ENCODE results near the gene RGPD8.
"Not testable (repeated sequence)": the region's sequence is repeated elsewhere in the genome, so short reads cannot be mapped to it uniquely, and the experiment has no call there.

Gene RGPD8

GRCh38 chr2:112352292-112352691, 81.2 kb downstream of the RGPD8 start:
- not testable (repeated sequence) for H3K27me3 ChIP-seq (ENCODE audit: control insufficient read depth, insufficient read depth, low read length); H3K4me3 ChIP-seq (ENCODE audit: low read depth, low read length); H3K4me1 ChIP-seq (ENCODE audit: control insufficient read depth, insufficient read depth, low read length); H3K36me3 ChIP-seq (ENCODE audit: control insufficient read depth, insufficient read depth, low read length); H3K9me3 ChIP-seq (ENCODE audit: control insufficient read depth, insufficient read depth, low read depth, low read length); H3K9ac ChIP-seq (ENCODE audit: low read length); H3K27ac ChIP-seq (ENCODE audit: low read depth, low read length)

GRCh38 chr2:112345030-112346027, 88.1 kb downstream of the RGPD8 start:
- Histone ChIP-seq H3K4me3 (ENCODE audit: low read depth, low read length) (no peak overlapping the region), H3K9me3 (ENCODE audit: control insufficient read depth, insufficient read depth, low read depth, low read length) (peaks cover 4% of the 10 kb centered on the region; the same call in 1 of the 2 replicates)

DNA sequence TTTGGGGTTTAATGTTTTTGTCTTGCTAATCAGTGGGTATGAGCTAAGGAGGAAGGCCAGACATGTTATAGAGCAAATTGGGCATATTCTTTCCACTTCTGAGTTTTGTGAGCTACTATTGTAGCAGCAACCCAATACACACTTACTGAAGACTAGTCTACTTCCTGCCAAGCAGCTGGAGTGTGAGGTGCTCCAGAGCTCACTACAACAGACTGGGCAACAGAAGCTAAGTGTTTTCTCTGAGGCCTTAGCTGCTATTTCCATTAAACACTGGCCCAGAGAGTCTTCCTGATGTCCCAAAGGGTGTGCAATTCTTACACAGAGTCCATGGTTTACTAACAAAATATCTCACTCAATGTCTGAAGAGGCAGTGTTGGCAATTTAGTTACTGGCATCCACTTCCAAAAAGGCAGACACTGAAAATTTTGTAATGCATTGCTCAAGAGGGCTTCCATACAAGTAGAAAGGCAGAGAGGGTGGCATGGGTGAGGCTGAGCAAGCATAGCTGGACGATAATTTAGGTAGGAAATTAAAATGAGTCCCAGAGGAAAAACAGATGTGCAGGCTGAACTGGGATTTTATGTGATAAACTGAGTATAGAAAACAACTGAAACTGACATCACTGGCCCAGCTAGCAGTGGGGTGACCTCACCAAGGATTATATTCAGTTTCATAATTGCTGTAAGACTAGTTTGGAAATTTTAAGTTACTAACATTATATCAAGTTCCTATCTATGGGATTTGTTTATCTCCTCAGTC, 89.4 kb downstream of the RGPD8 start:
- Histone ChIP-seq H3K9me3 (ENCODE audit: control insufficient read depth, insufficient read depth, low read depth, low read length) (peaks cover 4% of the 10 kb centered on the region; the same call in 1 of the 2 replicates), H3K4me3 (ENCODE audit: low read depth, low read length) (no peak overlapping the region), H3K27me3 (ENCODE audit: control insufficient read depth, insufficient read depth, low read length) (no peaks in the 10 kb centered on the region), H3K4me1 (ENCODE audit: control insufficient read depth, insufficient read depth, low read length) (peaks cover 6% of the 10 kb centered on the region; the same call in 1 of the 2 replicates), H3K9ac (ENCODE audit: low read length) (no peak overlapping the region), H3K27ac (ENCODE audit: low read depth, low read length) (no peak overlapping the region), H3K36me3 (ENCODE audit: control insufficient read depth, insufficient read depth, low read length) (no peaks in the 10 kb centered on the region)

More at GRCh38 chr2:112345030-112346027, 88.1 kb downstream of the RGPD8 start:
- Histone ChIP-seq H3K27me3 (ENCODE audit: control insufficient read depth, insufficient read depth, low read length) (no peaks in the 10 kb centered on the region), H3K36me3 (ENCODE audit: control insufficient read depth, insufficient read depth, low read length) (no peaks in the 10 kb centered on the region), H3K4me1 (ENCODE audit: control insufficient read depth, insufficient read depth, low read length) (peaks cover 6% of the 10 kb centered on the region; the same call in 1 of the 2 replicates), H3K9ac (ENCODE audit: low read length) (no peak overlapping the region), H3K27ac (ENCODE audit: low read depth, low read length) (no peak overlapping the region)

GRCh38 chr2:112342067-112342550, 91.3 kb downstream of the RGPD8 start:
- Histone ChIP-seq H3K27me3 (ENCODE audit: control insufficient read depth, insufficient read depth, low read length) (no peaks in the 10 kb centered on the region), H3K9me3 (ENCODE audit: control insufficient read depth, insufficient read depth, low read depth, low read length) (peaks cover 4% of the 10 kb centered on the region; the same call in 1 of the 2 replicates), H3K4me3 (ENCODE audit: low read depth, low read length) (no peak overlapping the region), H3K4me1 (ENCODE audit: control insufficient read depth, insufficient read depth, low read length) (peaks cover 6% of the 10 kb centered on the region; the same call in 1 of the 2 replicates), H3K9ac (ENCODE audit: low read length) (no peak overlapping the region), H3K27ac (ENCODE audit: low read depth, low read length) (no peak overlapping the region), H3K36me3 (ENCODE audit: control insufficient read depth, insufficient read depth, low read length) (no peaks in the 10 kb centered on the region)

DNA sequence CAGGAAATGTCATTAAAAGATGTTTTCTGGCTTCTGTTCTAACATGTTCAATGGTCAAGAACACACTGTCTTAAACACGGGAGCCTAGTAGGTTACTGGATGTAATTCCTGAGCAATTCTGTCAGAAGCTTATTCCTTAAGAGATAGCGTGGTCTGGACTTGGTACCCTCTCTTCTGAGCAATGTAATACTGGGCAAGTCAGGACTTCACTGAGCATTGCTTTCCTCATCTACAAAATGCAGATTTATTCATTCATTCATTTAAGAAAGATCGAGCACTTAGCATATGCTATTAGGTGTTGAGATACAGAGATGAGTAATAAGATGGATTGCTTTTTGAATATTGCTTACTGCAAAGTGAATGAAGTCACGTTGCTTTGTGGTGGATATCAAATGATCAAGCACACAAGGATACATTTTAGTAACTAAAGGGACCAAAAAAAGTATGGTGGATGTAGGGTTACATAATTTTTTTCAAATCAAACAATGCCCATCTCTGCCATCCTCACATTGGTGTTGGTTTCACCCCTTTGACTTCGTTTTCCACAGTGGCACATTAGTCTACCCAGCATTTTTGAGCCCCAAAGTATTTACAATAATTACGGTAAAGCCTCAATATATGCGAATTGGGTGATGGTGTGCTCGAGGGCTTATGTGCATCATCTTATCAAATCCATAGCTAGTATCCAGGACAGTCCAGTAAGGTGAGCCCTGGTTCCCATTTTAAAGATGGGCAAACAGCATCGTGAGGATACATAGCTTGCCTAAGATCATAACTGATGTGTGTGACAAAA, 92.8 kb downstream of the RGPD8 start:
- H3K36me3 ChIP-seq (ENCODE audit: control insufficient read depth, insufficient read depth, low read length): no peaks in the 10 kb centered on the region
- no peak overlapping the region for H3K27ac ChIP-seq (ENCODE audit: low read depth, low read length)
- peaks cover 6% of the 10 kb centered on the region; the same call in 1 of the 2 replicates for H3K4me1 ChIP-seq (ENCODE audit: control insufficient read depth, insufficient read depth, low read length)
- H3K9me3 ChIP-seq (ENCODE audit: control insufficient read depth, insufficient read depth, low read depth, low read length): no peaks in the 10 kb centered on the region
- no peaks in the 10 kb centered on the region for H3K27me3 ChIP-seq (ENCODE audit: control insufficient read depth, insufficient read depth, low read length)
- H3K9ac ChIP-seq (ENCODE audit: low read length): no peak overlapping the region
- no peak overlapping the region for H3K4me3 ChIP-seq (ENCODE audit: low read depth, low read length)

DNA sequence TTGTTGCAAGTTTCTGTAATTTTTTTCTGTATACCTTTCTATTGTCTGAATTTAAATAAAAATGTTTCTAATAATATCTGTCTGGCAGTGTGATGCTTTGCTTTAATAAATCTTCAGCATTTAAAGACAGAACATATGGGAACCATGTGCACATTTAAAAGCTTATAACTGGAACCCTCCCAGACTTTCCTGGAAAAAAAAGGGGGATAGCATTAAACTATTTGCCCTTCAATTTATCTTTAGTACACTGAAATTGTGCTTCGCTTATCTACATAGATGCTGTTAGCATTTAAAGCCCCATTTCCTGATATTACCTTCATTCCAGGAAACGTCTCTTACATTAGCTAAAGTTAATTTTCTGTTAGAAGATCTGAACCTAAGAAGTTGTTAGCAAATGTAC, 93.5 kb downstream of the RGPD8 start:
- Histone ChIP-seq H3K27ac (ENCODE audit: low read depth, low read length) (no peak overlapping the region), H3K36me3 (ENCODE audit: control insufficient read depth, insufficient read depth, low read length) (no peaks in the 10 kb centered on the region), H3K9me3 (ENCODE audit: control insufficient read depth, insufficient read depth, low read depth, low read length) (no peaks in the 10 kb centered on the region), H3K4me1 (ENCODE audit: control insufficient read depth, insufficient read depth, low read length) (peaks cover 6% of the 10 kb centered on the region; the same call in 1 of the 2 replicates), H3K27me3 (ENCODE audit: control insufficient read depth, insufficient read depth, low read length) (no peaks in the 10 kb centered on the region), H3K4me3 (ENCODE audit: low read depth, low read length) (no peak overlapping the region), H3K9ac (ENCODE audit: low read length) (no peak overlapping the region)

- Histone ChIP-seq H3K9ac (ENCODE audit: low read length) (no peak overlapping the region), H3K27ac (ENCODE audit: low read depth, low read length) (no peak overlapping the region), H3K4me1 (ENCODE audit: control insufficient read depth, insufficient read depth, low read length) (no peaks in the 10 kb centered on the region), H3K36me3 (ENCODE audit: control insufficient read depth, insufficient read depth, low read length) (peaks cover 8% of the 10 kb centered on the region; the same call in 1 of the 2 replicates), H3K27me3 (ENCODE audit: control insufficient read depth, insufficient read depth, low read length) (no peaks in the 10 kb centered on the region), H3K4me3 (ENCODE audit: low read depth, low read length) (no peak overlapping the region), H3K9me3 (ENCODE audit: control insufficient read depth, insufficient read depth, low read depth, low read length) (no peaks in the 10 kb centered on the region)
These were observed 97.8 kb downstream of the RGPD8 start for GRCh38 chr2:112335600-112335999.

GRCh38 chr2:112332123-112332696, 101.2 kb downstream of the RGPD8 start:
- peaks cover 8% of the 10 kb centered on the region; the same call in 1 of the 2 replicates for H3K36me3 ChIP-seq (ENCODE audit: control insufficient read depth, insufficient read depth, low read length)
- no peak overlapping the region for H3K4me3 ChIP-seq (ENCODE audit: low read depth, low read length)
- H3K9ac ChIP-seq (ENCODE audit: low read length): no peak overlapping the region
- no peaks in the 10 kb centered on the region for H3K4me1 ChIP-seq (ENCODE audit: control insufficient read depth, insufficient read depth, low read length)
- no peaks in the 10 kb centered on the region for H3K9me3 ChIP-seq (ENCODE audit: control insufficient read depth, insufficient read depth, low read depth, low read length)
- no peak overlapping the region for H3K27ac ChIP-seq (ENCODE audit: low read depth, low read length)
- no peaks in the 10 kb centered on the region for H3K27me3 ChIP-seq (ENCODE audit: control insufficient read depth, insufficient read depth, low read length)

GRCh38 chr2:112322919-112323318, 110.5 kb downstream of the RGPD8 start:
- Histone ChIP-seq H3K27ac (ENCODE audit: low read depth, low read length) (no peak overlapping the region), H3K9me3 (ENCODE audit: control insufficient read depth, insufficient read depth, low read depth, low read length) (no peaks in the 10 kb centered on the region), H3K27me3 (ENCODE audit: control insufficient read depth, insufficient read depth, low read length) (no peaks in the 10 kb centered on the region), H3K9ac (ENCODE audit: low read length) (no peak overlapping the region), H3K4me3 (ENCODE audit: low read depth, low read length) (no peak overlapping the region), H3K4me1 (ENCODE audit: control insufficient read depth, insufficient read depth, low read length) (no peaks in the 10 kb centered on the region), H3K36me3 (ENCODE audit: control insufficient read depth, insufficient read depth, low read length) (no peaks in the 10 kb centered on the region; the same call in 1 of the 2 replicates)

Data from HUES6 (cell line).